Activated CD4-positive, alpha-beta T cell treated with anti-CD3 and anti-CD28 coated beads, Interleukin-2, amount 10 ng/mL, durations not matched to agents 24 days and 14 days (primary cell): Measurements from ENCODE around the gene GBA2. TPM values are rescaled to one million over a fixed set of nuclear protein-coding genes. Genes with fewer than 3 reads are reported as not detected.

Source experiments
- DNase-seq: peaks from one replicate; pipeline ENCODE4 v3.0.0; 2022
- H3K27ac Mint-ChIP-seq: one replicate; pipeline ENCODE4 v1.8.0; 2022; ENCODE audit warnings: mild to moderate bottlenecking, mixed read lengths
- H3K27me3 Mint-ChIP-seq: one replicate; pipeline ENCODE4 v1.8.0; 2022; ENCODE audit warnings: mixed read lengths
- H3K36me3 Mint-ChIP-seq: one replicate; pipeline ENCODE4 v1.8.0; 2022; ENCODE audit warnings: low read depth, mild to moderate bottlenecking, mixed read lengths
- H3K4me1 Mint-ChIP-seq: one replicate; pipeline ENCODE4 v1.8.0; 2021; ENCODE audit warnings: mixed read lengths
- H3K4me3 Mint-ChIP-seq: one replicate; pipeline ENCODE4 v1.8.0; 2022; ENCODE audit warnings: mild to moderate bottlenecking, moderate library complexity, mixed read lengths
- H3K9me3 Mint-ChIP-seq: one replicate; pipeline ENCODE4 v1.8.0; 2021; ENCODE audit warnings: mixed read lengths
- intact Hi-C: fragments of 100-400 bp; cut with micrococcal nuclease; formaldehyde crosslinking; loops from one replicate; pipeline ENCODE4 v1.15.1; 2023
- total RNA-seq: library from RNA; stranded (reverse); gene quantifications from 2 replicates; pipeline ENCODE4 v1.2.3, GENCODE V29; 2022

Gene GBA2
- total RNA-seq, 1 donor from 2014 or later: 46.7 TPM

- Mint-ChIP-seq H3K4me3 (no peak overlapping the region), H3K36me3 (peaks cover 83% of the 10 kb centered on the region), H3K27me3 (no peaks in the 10 kb centered on the region), H3K27ac (no peak overlapping the region), H3K4me1 (peaks cover 4% of the 10 kb centered on the region), H3K9me3 (no peaks in the 10 kb centered on the region)
- DNase-seq: no peak
- intact Hi-C loops: no loop called here
Measured at GRCh38 chr9:35712762-35713400, 36.1 kb downstream of the GBA2 start.

DNA sequence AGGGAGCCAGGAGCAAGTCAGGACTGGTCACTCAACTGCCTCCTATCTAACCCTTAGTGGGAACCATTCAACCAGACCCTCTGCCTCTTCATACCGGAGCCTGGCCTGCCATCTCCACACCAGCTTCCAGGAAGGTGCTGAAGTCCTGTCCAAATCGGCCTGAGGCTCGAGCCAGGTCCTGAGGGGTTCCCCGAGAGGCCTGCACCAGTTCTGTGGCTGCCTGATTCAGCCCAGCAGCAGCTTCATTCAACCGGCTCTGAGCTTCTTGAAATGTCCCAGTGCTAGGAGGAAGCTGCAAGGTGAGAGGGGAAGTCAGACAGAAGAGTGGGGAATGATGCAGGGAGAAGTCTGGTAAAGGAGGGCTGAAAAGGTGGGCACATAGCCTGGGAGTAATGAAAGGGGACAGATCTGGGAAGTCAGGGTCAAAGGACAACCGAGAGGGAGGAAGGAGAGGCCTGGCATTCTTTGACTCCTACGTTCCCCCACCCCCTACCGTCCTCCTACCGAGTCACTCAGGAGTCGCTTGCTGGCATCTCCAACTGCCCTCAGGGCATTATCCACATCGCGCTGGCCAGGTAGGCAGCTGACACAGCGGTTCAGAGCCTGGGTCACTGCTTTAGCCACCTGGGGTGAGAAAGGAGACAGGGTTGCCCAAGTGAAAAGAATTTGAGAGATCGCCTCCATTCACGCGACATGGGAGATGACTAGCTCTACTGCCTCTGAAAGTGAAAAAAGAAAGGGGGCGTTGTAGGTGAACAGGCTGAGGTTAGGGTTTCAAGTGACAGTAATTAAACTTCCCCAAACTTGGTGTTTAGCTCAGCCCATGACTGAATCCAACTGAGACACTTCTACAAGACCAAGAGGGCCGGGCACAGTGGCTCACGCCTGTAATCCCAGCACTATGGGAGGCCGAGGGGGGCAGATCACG lies 37.3 kb downstream of the GBA2 start:
- Mint-ChIP-seq H3K36me3 (peaks cover 86% of the 10 kb centered on the region), H3K4me1 (peaks cover 4% of the 10 kb centered on the region), H3K27me3 (no peaks in the 10 kb centered on the region), H3K4me3 (no peak overlapping the region), H3K9me3 (no peaks in the 10 kb centered on the region), H3K27ac (peak overlapping the region; percentile 23)
- DNase-seq: no peak
- intact Hi-C loops: no loop called here

DNA sequence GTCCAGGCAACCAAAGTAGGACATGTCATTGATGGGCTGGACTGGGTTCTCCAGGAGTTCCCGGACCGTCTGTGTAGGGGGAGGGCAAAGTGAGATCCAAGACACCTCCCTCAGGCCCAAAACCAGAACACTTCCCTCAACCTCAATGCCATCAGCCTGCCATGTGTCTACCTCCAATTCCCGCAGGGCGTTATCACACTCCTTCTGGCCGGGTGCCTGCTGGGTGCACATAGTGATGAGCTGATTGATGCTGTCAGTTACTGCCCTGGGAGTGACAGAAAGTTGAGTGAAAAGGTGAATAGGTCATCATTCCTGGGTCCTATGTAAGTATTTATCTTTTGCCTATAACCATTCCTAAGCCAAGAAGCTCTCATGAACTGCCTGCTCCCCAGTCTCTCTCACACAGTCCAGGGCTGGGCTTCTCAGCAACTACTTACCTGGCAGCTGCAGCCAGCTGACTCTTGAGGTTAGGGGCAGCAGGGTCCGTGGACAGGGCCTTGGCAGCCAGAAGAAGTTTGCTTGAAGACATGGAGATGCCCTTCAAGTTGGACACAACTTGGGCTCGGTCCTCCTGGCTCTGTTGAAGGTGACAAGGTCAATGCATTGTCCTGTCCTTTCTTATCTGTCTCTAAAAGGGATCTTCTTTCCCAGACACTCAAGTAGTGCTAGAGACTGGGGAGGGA lies 38.1 kb downstream of the GBA2 start:
- no peak overlapping the region for H3K4me3 Mint-ChIP-seq
- peaks cover 87% of the 10 kb centered on the region for H3K36me3 Mint-ChIP-seq
- H3K4me1 Mint-ChIP-seq: peaks cover 4% of the 10 kb centered on the region
- no peak for DNase-seq
- intact Hi-C loops: no loop called here
- no peaks in the 10 kb centered on the region for H3K9me3 Mint-ChIP-seq
- H3K27me3 Mint-ChIP-seq: no peaks in the 10 kb centered on the region
- H3K27ac Mint-ChIP-seq: no peak overlapping the region

DNA sequence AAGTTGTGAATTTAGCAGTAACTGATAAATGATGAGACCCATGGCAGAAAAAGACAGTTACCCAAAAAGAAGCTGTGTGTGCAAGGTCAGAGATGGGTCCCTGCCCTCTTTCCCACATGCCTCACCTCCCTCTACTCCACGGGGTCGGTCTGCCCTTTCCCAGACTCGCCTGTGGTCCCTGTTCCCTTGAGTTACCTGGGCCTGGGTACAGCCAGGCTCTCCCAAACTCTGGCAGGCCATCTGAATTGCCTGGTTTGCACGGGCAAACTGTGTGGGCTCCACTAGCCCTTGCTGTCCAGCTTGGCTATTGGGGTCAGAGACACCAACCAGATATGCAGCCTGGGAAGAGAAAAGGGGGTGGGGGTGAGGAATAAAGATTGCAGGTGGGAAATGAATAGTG lies 40.9 kb downstream of the GBA2 start:
- H3K36me3 Mint-ChIP-seq: peaks cover 82% of the 10 kb centered on the region
- H3K9me3 Mint-ChIP-seq: no peaks in the 10 kb centered on the region
- no peak overlapping the region for H3K27ac Mint-ChIP-seq
- H3K27me3 Mint-ChIP-seq: no peaks in the 10 kb centered on the region
- intact Hi-C loops: no loop called here
- peaks cover 4% of the 10 kb centered on the region for H3K4me1 Mint-ChIP-seq
- no peak overlapping the region for H3K4me3 Mint-ChIP-seq
- no peak for DNase-seq

DNA sequence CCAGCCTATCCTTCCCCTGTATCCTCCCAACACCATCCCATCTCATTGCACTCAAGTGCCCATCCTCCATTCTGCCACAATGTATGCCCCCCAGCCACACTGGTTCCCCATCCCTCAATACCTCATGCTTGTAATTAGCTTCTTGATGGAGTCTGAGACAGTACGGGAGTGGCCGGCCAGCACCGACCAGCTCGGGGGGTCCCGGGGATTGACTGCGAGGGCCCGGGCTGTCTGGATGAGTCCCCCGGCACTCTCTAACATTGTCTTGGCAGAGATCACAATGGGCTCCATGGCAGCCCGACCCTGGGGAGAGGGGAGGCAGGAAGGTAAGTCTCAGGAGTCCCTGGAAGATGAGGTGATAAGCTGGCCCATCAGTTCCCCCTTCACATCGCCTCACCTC lies 42.1 kb downstream of the GBA2 start:
- Mint-ChIP-seq H3K4me1 (peaks cover 1% of the 10 kb centered on the region), H3K9me3 (no peaks in the 10 kb centered on the region), H3K4me3 (no peak overlapping the region), H3K36me3 (peaks cover 79% of the 10 kb centered on the region), H3K27ac (no peak overlapping the region), H3K27me3 (no peaks in the 10 kb centered on the region)
- DNase-seq: no peak
- intact Hi-C loops: no loop called here

DNA sequence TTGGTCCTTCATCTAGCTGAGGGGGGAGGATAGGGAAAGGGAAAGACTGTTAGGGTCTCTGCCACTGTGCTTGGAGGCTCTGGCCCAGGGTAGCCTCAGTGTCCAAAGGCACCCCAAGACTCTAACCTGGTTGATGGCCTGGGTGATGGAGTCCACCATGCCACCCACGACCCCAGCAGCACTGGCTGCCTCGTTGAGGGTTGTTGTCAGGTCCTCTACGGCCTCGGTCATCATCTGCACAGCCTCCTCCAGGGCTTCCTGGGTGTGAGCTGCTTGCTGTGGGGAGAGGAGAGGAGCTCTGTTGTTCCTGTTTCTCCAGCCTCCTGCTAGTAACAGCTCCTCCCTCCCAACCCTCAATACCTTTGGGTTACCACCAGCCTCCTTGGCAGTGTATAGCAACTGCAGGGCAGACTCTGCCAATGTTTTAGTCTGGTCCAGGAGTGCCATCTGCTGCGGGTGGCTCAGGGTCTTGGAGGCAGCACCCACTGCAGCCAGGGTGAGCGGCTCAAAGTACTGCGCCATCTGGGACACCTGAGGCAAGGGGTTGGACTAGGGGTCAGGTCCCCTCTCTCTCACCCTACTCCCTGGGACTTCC lies 43.1 kb downstream of the GBA2 start:
- no peak overlapping the region for H3K27ac Mint-ChIP-seq
- H3K9me3 Mint-ChIP-seq: no peaks in the 10 kb centered on the region
- H3K4me3 Mint-ChIP-seq: no peak overlapping the region
- no peaks in the 10 kb centered on the region for H3K4me1 Mint-ChIP-seq
- no peak for DNase-seq
- intact Hi-C loops: no loop called here
- no peaks in the 10 kb centered on the region for H3K27me3 Mint-ChIP-seq
- H3K36me3 Mint-ChIP-seq: peaks cover 69% of the 10 kb centered on the region

- no peak overlapping the region for H3K4me3 Mint-ChIP-seq
Measured at GRCh38 chr9:35705372-35705771, 43.7 kb downstream of the GBA2 start.

GRCh38 chr9:35703906-35704672 lies 44.9 kb downstream of the GBA2 start:
- H3K9me3 Mint-ChIP-seq: no peaks in the 10 kb centered on the region
- no peak for DNase-seq
- H3K27me3 Mint-ChIP-seq: no peaks in the 10 kb centered on the region
- peaks cover 58% of the 10 kb centered on the region for H3K36me3 Mint-ChIP-seq
- no peak overlapping the region for H3K27ac Mint-ChIP-seq
- no peak overlapping the region for H3K4me3 Mint-ChIP-seq
- intact Hi-C loops: no loop called here
- no peaks in the 10 kb centered on the region for H3K4me1 Mint-ChIP-seq

More at GRCh38 chr9:35705372-35705771, 43.7 kb downstream of the GBA2 start:
- Mint-ChIP-seq H3K9me3 (no peaks in the 10 kb centered on the region), H3K27ac (no peak overlapping the region), H3K4me1 (no peaks in the 10 kb centered on the region), H3K36me3 (peaks cover 64% of the 10 kb centered on the region), H3K27me3 (no peaks in the 10 kb centered on the region)
- intact Hi-C loops: no loop called here
- no peak for DNase-seq

DNA sequence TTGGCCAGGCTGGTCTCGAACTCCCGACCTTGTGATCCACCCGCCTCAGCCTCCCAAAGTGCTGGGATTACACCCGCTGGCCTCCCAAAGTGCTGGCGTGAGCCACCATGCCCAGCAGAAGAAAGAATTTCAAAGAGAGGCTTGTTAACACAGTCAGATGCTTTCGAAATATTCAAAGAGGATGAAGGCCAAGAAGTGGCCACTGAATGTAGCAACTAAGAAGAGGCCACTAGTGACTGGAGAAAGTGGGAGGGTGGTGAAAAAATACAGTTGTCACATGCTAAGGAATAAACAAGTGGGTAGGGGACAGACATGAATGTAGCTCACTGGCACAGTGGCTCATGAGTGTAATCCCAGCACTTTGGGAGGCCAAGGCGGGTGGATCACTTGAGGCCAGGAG lies 46.3 kb downstream of the GBA2 start:
- no peak overlapping the region for H3K27ac Mint-ChIP-seq
- H3K9me3 Mint-ChIP-seq: no peaks in the 10 kb centered on the region
- peaks cover 53% of the 10 kb centered on the region for H3K36me3 Mint-ChIP-seq
- no peaks in the 10 kb centered on the region for H3K4me1 Mint-ChIP-seq
- DNase-seq: no peak
- H3K4me3 Mint-ChIP-seq: no peak overlapping the region
- intact Hi-C loops: no loop called here
- H3K27me3 Mint-ChIP-seq: no peaks in the 10 kb centered on the region

- Mint-ChIP-seq H3K27ac (no peak overlapping the region), H3K4me3 (no peak overlapping the region), H3K4me1 (peaks cover 2% of the 10 kb centered on the region), H3K27me3 (no peaks in the 10 kb centered on the region), H3K9me3 (no peaks in the 10 kb centered on the region), H3K36me3 (peaks cover 50% of the 10 kb centered on the region)
- DNase-seq: no peak
- intact Hi-C loops: no loop called here
Measured at GRCh38 chr9:35700942-35701341, 48.1 kb downstream of the GBA2 start.

GRCh38 chr9:35700031-35700430 lies 49.0 kb downstream of the GBA2 start:
- Mint-ChIP-seq H3K36me3 (peaks cover 45% of the 10 kb centered on the region), H3K27me3 (no peaks in the 10 kb centered on the region), H3K4me3 (no peak overlapping the region), H3K4me1 (peaks cover 2% of the 10 kb centered on the region), H3K9me3 (no peaks in the 10 kb centered on the region), H3K27ac (no peak overlapping the region)
- intact Hi-C loops: no loop called here
- DNase-seq: no peak

GRCh38 chr9:35698231-35698630 lies 50.8 kb downstream of the GBA2 start:
- no peak overlapping the region for H3K27ac Mint-ChIP-seq
- peaks cover 2% of the 10 kb centered on the region for H3K4me1 Mint-ChIP-seq
- no peak for DNase-seq
- H3K9me3 Mint-ChIP-seq: no peaks in the 10 kb centered on the region
- intact Hi-C loops: no loop called here
- H3K36me3 Mint-ChIP-seq: peaks cover 29% of the 10 kb centered on the region
- H3K4me3 Mint-ChIP-seq: no peak overlapping the region
- H3K27me3 Mint-ChIP-seq: no peaks in the 10 kb centered on the region

- Mint-ChIP-seq H3K36me3 (peaks cover 23% of the 10 kb centered on the region), H3K27ac (no peak overlapping the region), H3K4me1 (peaks cover 2% of the 10 kb centered on the region), H3K27me3 (no peaks in the 10 kb centered on the region), H3K4me3 (no peak overlapping the region), H3K9me3 (no peaks in the 10 kb centered on the region)
- no peak for DNase-seq
- intact Hi-C loops: loop anchor here (2.0 kb wide), 1 partner anchor 31 kb away; no protein-coding TSS in a partner anchor
Measured at GRCh38 chr9:35697486-35697885, 51.5 kb downstream of the GBA2 start.
